Panc1 (cell line): ENCODE measurements around the gene YWHAQ. TPM values are rescaled to one million over a fixed set of nuclear protein-coding genes. Genes with fewer than 3 reads are reported as not detected.

Source experiments
- ATAC-seq: fragments of 200-7000 bp; cut with Tn5 transposase; 2 replicates; pipeline ENCODE4 v1.9.1; 2020; ENCODE audit warnings: mild to moderate bottlenecking, moderate library complexity
- BruUV-seq: library from RNA; stranded (reverse); fragments of 400-500 nt; replicated peaks from 2 replicates; lab custom pipeline; 2021; lab: Mats Ljungman, UMichigan
- CTCF ChIA-PET: fragments of 300-600 bp; sonication (Branson Sonifier 250); formaldehyde crosslinking; loops from one replicate; lab custom pipeline; 2022; ENCODE audit warnings: antibody characterized with exemption; lab: Charles Lee
- POLR2A ChIA-PET: fragments of 300-600 bp; sonication (Branson Sonifier 250); formaldehyde crosslinking; loops from one replicate; lab custom pipeline; 2022; ENCODE audit warnings: antibody characterized with exemption; lab: Charles Lee
- DNase-seq: peaks from one replicate; pipeline ENCODE4 v3.0.0-alpha.2; 2010; ENCODE audit warnings: low read depth, low spot score
- H3K27ac ChIP-seq: 2 replicates; pipeline ENCODE4 v1.5.1; 2011; ENCODE audit warnings: mild to moderate bottlenecking, low read length, inconsistent platforms
- H3K27me3 ChIP-seq: fragments of 200-500 bp; sonication (Bioruptor generic); 2 replicates; pipeline ENCODE4 v1.6.0; 2014; ENCODE audit warnings: low read length, inconsistent platforms; ENCODE audit not compliant: control insufficient read depth, insufficient read depth
- H3K36me3 ChIP-seq: fragments of 200-500 bp; sonication (Bioruptor generic); 2 replicates; pipeline ENCODE4 v1.5.1; 2014; ENCODE audit warnings: inconsistent platforms, mild to moderate bottlenecking, low read length, moderate library complexity; ENCODE audit not compliant: control insufficient read depth, insufficient read depth
- H3K4me1 ChIP-seq: 2 replicates; pipeline ENCODE4 v1.5.1; 2011; ENCODE audit warnings: inconsistent platforms, mild to moderate bottlenecking, low read length, moderate library complexity; ENCODE audit not compliant: control insufficient read depth, insufficient read depth
- H3K4me3 ChIP-seq, 2 experiments: 2 replicates each; pipeline ENCODE4 v1.5.1; 2011 to 2012; ENCODE audit warnings: low read depth in 2 of 2, low read length in 2 of 2, mild to moderate bottlenecking in 2 of 2, inconsistent platforms in 1 of 2, moderate library complexity in 1 of 2
- H3K9me3 ChIP-seq: fragments of 200-500 bp; sonication (Bioruptor generic); 2 replicates; pipeline ENCODE4 v1.5.1; 2014; ENCODE audit warnings: low read depth, mild to moderate bottlenecking, inconsistent platforms, low read length, moderate library complexity; ENCODE audit not compliant: control insufficient read depth, insufficient read depth
- POLR2AphosphoS5 ChIP-seq: IDR thresholded peaks from 2 replicates; pipeline ENCODE4 v1.6.1; 2012; ENCODE audit warnings: mild to moderate bottlenecking, low read depth, low read length, moderate library complexity
- SIN3A ChIP-seq: IDR thresholded peaks from 2 replicates; pipeline ENCODE4 v1.6.1; 2012; ENCODE audit warnings: low read depth, mild to moderate bottlenecking, low read length, moderate library complexity, borderline replicate concordance; ENCODE audit not compliant: insufficient read depth
- TCF7L2 ChIP-seq: IDR thresholded peaks from 2 replicates; pipeline ENCODE4 v1.6.1; 2011; ENCODE audit warnings: mild to moderate bottlenecking, low read depth, low read length, inconsistent platforms
- in situ Hi-C: cut with HindIII; loops from 2 replicates; pipeline ENCODE4 v1.10.0; 2016; ENCODE audit warnings: low sequenced_read_pairs, low pct_unique_long_range_greater_than_20kb
- intact Hi-C: fragments of 100-400 bp; cut with micrococcal nuclease; formaldehyde crosslinking; loops from one replicate; pipeline ENCODE4 v1.10.0; 2022; ENCODE audit not compliant: unreplicated experiment
- total RNA-seq: library from RNA; stranded (reverse); gene quantifications from one replicate; pipeline ENCODE4 v1.2.1, GENCODE V29; 2021; ENCODE audit not compliant: unreplicated experiment
- TF ChIP-seq, protein P1 (sequence below): fragments of 450-650 bp; IDR thresholded peaks from 2 replicates; pipeline ENCODE4 v1.5.1; 2017; ENCODE audit warnings: mild to moderate bottlenecking
- TF ChIP-seq, protein P2 (sequence below), 2 experiments: IDR thresholded peaks; 2 replicates each; pipeline ENCODE4 v1.6.1; 2011 to 2012; ENCODE audit warnings: low read depth in 2 of 2, control low read depth in 1 of 2, low read length in 1 of 2, mild to moderate bottlenecking in 1 of 2, moderate library complexity in 1 of 2; ENCODE audit not compliant: insufficient read depth in 1 of 2

The YWHAQ gene
- total RNA-seq, 1 experiment from 2014 or later, result 683 TPM

DNA sequence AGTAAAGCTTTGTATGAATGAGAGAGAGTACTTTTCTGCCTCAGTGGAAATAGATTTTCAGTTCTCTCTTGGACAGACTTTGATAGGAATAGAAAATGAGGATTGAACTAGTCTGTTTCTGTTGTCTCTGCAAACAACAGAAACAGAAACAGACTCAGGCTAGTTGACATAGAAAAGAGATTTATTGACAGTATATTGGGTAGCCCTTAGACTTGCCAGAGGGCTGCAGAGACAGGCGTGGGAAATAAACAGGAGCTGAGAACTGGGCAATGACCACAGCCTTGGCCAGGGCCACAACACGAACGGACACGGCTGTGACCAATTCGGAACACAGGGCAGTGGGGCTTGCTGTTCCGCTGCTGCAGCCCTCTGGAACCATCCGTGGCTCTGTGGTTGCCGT is 30.5 kb upstream of the YWHAQ start:
- BruUV-seq, result no TSS peak

DNA sequence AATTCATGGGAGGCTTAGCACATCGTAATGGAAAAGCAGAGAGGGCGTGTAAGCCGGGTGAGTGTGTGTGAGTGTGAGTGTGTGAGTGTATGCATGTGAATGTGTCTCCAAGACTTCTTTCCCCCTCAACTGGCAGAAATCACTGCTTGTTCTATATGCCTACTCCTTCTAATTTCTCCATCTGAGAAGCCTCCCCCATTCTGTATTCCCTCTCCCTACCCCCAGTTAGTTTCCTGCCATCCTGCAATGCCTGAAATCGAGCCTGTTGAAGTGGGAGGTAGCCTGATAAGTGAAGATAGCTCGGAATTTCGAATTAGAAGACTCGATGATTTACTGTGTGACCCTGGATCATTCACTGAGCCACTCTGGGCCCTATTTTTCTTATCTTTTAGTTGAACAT is 30.0 kb upstream of the YWHAQ start:
- ChIA-PET CTCF (interaction anchor here (0.5 kb wide), 1 partner anchor 11 kb away, joined by 6 read pairs; no protein-coding TSS in a partner anchor), POLR2A (no interaction called here)
- intact Hi-C loops (no loop called here), in situ Hi-C loops (no loop called here)
- Histone ChIP-seq H3K4me1 (peaks cover 64% of the 10 kb centered on the region), H3K27me3 (no peaks in the 10 kb centered on the region), H3K4me3 (no peak overlapping the region), H3K27ac (peak overlapping the region; percentile 99), H3K36me3 (no peaks in the 10 kb centered on the region), H3K9me3 (no peaks in the 10 kb centered on the region)
- DNase-seq (no peak), ATAC-seq (no peak)
- no TSS peak for BruUV-seq
- no peak for TF ChIP-seq TCF7L2
- TF ChIP-seq POLR2AphosphoS5, result no peak
- TF ChIP-seq, protein P1, sequence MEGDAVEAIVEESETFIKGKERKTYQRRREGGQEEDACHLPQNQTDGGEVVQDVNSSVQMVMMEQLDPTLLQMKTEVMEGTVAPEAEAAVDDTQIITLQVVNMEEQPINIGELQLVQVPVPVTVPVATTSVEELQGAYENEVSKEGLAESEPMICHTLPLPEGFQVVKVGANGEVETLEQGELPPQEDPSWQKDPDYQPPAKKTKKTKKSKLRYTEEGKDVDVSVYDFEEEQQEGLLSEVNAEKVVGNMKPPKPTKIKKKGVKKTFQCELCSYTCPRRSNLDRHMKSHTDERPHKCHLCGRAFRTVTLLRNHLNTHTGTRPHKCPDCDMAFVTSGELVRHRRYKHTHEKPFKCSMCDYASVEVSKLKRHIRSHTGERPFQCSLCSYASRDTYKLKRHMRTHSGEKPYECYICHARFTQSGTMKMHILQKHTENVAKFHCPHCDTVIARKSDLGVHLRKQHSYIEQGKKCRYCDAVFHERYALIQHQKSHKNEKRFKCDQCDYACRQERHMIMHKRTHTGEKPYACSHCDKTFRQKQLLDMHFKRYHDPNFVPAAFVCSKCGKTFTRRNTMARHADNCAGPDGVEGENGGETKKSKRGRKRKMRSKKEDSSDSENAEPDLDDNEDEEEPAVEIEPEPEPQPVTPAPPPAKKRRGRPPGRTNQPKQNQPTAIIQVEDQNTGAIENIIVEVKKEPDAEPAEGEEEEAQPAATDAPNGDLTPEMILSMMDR, result no peak
- TF ChIP-seq, protein P2, sequence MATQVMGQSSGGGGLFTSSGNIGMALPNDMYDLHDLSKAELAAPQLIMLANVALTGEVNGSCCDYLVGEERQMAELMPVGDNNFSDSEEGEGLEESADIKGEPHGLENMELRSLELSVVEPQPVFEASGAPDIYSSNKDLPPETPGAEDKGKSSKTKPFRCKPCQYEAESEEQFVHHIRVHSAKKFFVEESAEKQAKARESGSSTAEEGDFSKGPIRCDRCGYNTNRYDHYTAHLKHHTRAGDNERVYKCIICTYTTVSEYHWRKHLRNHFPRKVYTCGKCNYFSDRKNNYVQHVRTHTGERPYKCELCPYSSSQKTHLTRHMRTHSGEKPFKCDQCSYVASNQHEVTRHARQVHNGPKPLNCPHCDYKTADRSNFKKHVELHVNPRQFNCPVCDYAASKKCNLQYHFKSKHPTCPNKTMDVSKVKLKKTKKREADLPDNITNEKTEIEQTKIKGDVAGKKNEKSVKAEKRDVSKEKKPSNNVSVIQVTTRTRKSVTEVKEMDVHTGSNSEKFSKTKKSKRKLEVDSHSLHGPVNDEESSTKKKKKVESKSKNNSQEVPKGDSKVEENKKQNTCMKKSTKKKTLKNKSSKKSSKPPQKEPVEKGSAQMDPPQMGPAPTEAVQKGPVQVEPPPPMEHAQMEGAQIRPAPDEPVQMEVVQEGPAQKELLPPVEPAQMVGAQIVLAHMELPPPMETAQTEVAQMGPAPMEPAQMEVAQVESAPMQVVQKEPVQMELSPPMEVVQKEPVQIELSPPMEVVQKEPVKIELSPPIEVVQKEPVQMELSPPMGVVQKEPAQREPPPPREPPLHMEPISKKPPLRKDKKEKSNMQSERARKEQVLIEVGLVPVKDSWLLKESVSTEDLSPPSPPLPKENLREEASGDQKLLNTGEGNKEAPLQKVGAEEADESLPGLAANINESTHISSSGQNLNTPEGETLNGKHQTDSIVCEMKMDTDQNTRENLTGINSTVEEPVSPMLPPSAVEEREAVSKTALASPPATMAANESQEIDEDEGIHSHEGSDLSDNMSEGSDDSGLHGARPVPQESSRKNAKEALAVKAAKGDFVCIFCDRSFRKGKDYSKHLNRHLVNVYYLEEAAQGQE (IDR thresholded peaks at IDR 0.05; ENCODE audit: insufficient read depth in 1 of 2, low read depth in 2 of 2, low read length in 1 of 2), result no peak

More for the DNA sequence above, 30.5 kb upstream of the YWHAQ start:
- TF ChIP-seq TCF7L2, result no peak
- TF ChIP-seq, protein P1, result no peak
- TF ChIP-seq, protein P2 (IDR thresholded peaks at IDR 0.05; ENCODE audit: insufficient read depth in 1 of 2, low read depth in 2 of 2, low read length in 1 of 2), result no peak
- TF ChIP-seq POLR2AphosphoS5, result no peak
- TF ChIP-seq SIN3A, result no peak
- H3K27ac ChIP-seq, result peak overlapping the region; percentile 99
- intact Hi-C loops, result no loop called here
- no peak overlapping the region for H3K4me3 ChIP-seq
- ATAC-seq (no peak), DNase-seq (no peak)
- peaks cover 64% of the 10 kb centered on the region for H3K4me1 ChIP-seq
- in situ Hi-C loops, result no loop called here
- POLR2A ChIA-PET, result no interaction called here
- no peaks in the 10 kb centered on the region for H3K9me3 ChIP-seq
- H3K36me3 ChIP-seq, result no peaks in the 10 kb centered on the region
- H3K27me3 ChIP-seq, result no peaks in the 10 kb centered on the region
- CTCF ChIA-PET, result interaction anchor here (0.5 kb wide), 1 partner anchor 10 kb away, joined by 6 read pairs; no protein-coding TSS in a partner anchor
